SU-DHL-6 (cell line): Measurements from ENCODE around the gene RALGPS1.

Experiments
- EZH2phosphoT487 ChIP-seq: fragments of 200-600 bp; sonication (generic), shearing (Covaris generic); conservative IDR thresholded peaks from 2 replicates; pipeline ENCODE4 v1.6.1; 2018; ENCODE audit warnings: mild to moderate bottlenecking, antibody characterized with exemption, low read length, moderate library complexity, mixed read lengths
- TF ChIP-seq, protein P1 (sequence below): fragments of 200-600 bp; sonication (generic); IDR thresholded peaks from one replicate; pipeline ENCODE4 v1.5.1; 2017; ENCODE audit warnings: antibody characterized with exemption, mild to moderate bottlenecking, low read length, moderate library complexity; ENCODE audit not compliant: insufficient read depth, poor library complexity, severe bottlenecking

DNA sequence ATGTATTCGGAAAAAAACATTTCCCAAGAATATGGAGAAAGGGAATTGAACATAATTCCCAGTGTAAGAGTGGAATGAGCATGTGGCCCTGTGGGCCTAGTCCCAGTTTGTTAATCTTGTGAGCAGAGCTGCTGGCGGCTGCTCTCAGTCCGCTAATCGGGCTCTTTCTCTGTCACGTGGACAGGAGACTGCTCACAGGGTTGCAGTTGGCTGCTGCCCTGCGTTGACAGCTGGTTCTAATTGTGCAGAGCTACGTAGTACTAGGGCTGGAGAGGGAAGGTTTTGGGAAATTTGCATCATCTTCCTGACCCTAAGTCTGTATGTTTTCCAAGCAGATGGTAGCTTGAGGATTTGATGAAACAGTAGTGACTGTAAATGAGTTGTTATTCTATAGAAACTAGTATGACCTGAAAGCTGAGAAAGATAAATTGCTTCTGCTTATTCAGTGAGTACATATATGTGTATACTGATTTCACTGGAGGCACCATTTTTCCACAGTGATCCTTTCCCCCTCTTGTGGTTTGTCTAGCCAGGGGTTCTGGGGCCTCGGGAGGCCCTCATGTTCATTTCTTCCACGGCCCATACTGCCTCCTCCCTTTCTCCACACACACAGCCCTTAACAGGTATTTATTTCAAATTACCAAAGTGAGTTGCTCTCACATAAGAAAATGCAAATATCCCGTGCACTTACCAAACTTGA lies 107.2 kb downstream of the RALGPS1 start:
- TF ChIP-seq, protein P1, sequence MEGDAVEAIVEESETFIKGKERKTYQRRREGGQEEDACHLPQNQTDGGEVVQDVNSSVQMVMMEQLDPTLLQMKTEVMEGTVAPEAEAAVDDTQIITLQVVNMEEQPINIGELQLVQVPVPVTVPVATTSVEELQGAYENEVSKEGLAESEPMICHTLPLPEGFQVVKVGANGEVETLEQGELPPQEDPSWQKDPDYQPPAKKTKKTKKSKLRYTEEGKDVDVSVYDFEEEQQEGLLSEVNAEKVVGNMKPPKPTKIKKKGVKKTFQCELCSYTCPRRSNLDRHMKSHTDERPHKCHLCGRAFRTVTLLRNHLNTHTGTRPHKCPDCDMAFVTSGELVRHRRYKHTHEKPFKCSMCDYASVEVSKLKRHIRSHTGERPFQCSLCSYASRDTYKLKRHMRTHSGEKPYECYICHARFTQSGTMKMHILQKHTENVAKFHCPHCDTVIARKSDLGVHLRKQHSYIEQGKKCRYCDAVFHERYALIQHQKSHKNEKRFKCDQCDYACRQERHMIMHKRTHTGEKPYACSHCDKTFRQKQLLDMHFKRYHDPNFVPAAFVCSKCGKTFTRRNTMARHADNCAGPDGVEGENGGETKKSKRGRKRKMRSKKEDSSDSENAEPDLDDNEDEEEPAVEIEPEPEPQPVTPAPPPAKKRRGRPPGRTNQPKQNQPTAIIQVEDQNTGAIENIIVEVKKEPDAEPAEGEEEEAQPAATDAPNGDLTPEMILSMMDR = no peak
- no peak for TF ChIP-seq EZH2phosphoT487
